ENCODE results near the gene DPRX.
A peak's percentile ranks its signal among the peaks of the same experiment; 100 is the strongest.

Gene DPRX

GRCh38 chr19:53646144-53646543, 14.3 kb downstream of the DPRX start:
- Histone ChIP-seq H3K4me1 (ENCODE audit: control insufficient read depth, insufficient read depth, low read length, poor library complexity, severe bottlenecking) (no peaks in the 10 kb centered on the region), H3K36me3 (ENCODE audit: control insufficient read depth, insufficient read depth, low read length) (no peaks in the 10 kb centered on the region), H3K9me3 (ENCODE audit: control insufficient read depth, low read length) (peaks cover 31% of the 10 kb centered on the region), H3K4me3 (ENCODE audit: extremely low read depth, insufficient read depth, low read length, poor library complexity, severe bottlenecking) (no peak overlapping the region), H3K27ac (ENCODE audit: low read depth, low read length, severe bottlenecking) (no peak overlapping the region)
- no CpG with 5 or more reads among the region's 2 CpGs for WGBS, 2 experiments (ENCODE audit: insufficient coverage in 2 of 2)

GRCh38 chr19:53647350-53647749, 15.6 kb downstream of the DPRX start:
- H3K4me1 ChIP-seq (ENCODE audit: control insufficient read depth, insufficient read depth, low read length, poor library complexity, severe bottlenecking) = no peaks in the 10 kb centered on the region
- H3K4me3 ChIP-seq (ENCODE audit: extremely low read depth, insufficient read depth, low read length, poor library complexity, severe bottlenecking) = no peak overlapping the region
- H3K36me3 ChIP-seq (ENCODE audit: control insufficient read depth, insufficient read depth, low read length) = no peaks in the 10 kb centered on the region
- H3K27ac ChIP-seq (ENCODE audit: low read depth, low read length, severe bottlenecking) = no peak overlapping the region
- H3K9me3 ChIP-seq (ENCODE audit: control insufficient read depth, low read length) = peaks cover 36% of the 10 kb centered on the region
- 92 to 96% methylated on average over 12 to 13 of the region's 13 CpGs for WGBS, 2 experiments (ENCODE audit: insufficient coverage in 2 of 2)

GRCh38 chr19:53647792-53648191, 16.0 kb downstream of the DPRX start:
- 92 to 96% methylated on average over 29 to 33 of the region's 33 CpGs for WGBS, 2 experiments (ENCODE audit: insufficient coverage in 2 of 2)
- H3K4me1 ChIP-seq (ENCODE audit: control insufficient read depth, insufficient read depth, low read length, poor library complexity, severe bottlenecking) = no peaks in the 10 kb centered on the region
- H3K4me3 ChIP-seq (ENCODE audit: extremely low read depth, insufficient read depth, low read length, poor library complexity, severe bottlenecking) = no peak overlapping the region
- H3K9me3 ChIP-seq (ENCODE audit: control insufficient read depth, low read length) = peaks cover 41% of the 10 kb centered on the region
- no peak overlapping the region for H3K27ac ChIP-seq (ENCODE audit: low read depth, low read length, severe bottlenecking)
- H3K36me3 ChIP-seq (ENCODE audit: control insufficient read depth, insufficient read depth, low read length) = no peaks in the 10 kb centered on the region

- H3K9me3 ChIP-seq (ENCODE audit: control insufficient read depth, low read length) = peaks cover 53% of the 10 kb centered on the region
- WGBS, 2 experiments (ENCODE audit: insufficient coverage in 2 of 2) = 92% methylated on average over 23 to 29 of the region's 34 CpGs
- H3K36me3 ChIP-seq (ENCODE audit: control insufficient read depth, insufficient read depth, low read length) = no peaks in the 10 kb centered on the region
- H3K4me1 ChIP-seq (ENCODE audit: control insufficient read depth, insufficient read depth, low read length, poor library complexity, severe bottlenecking) = no peaks in the 10 kb centered on the region
- H3K27ac ChIP-seq (ENCODE audit: low read depth, low read length, severe bottlenecking) = no peak overlapping the region
- no peak overlapping the region for H3K4me3 ChIP-seq (ENCODE audit: extremely low read depth, insufficient read depth, low read length, poor library complexity, severe bottlenecking)
Measured at GRCh38 chr19:53649746-53650593, 18.2 kb downstream of the DPRX start.

- 91 to 94% methylated on average over 6 of the region's 6 CpGs for WGBS, 2 experiments (ENCODE audit: insufficient coverage in 2 of 2)
Measured at GRCh38 chr19:53652476-53652875, 20.7 kb downstream of the DPRX start.

GRCh38 chr19:53655042-53655665, 23.4 kb downstream of the DPRX start:
- no peaks in the 10 kb centered on the region for H3K4me1 ChIP-seq (ENCODE audit: control insufficient read depth, insufficient read depth, low read length, poor library complexity, severe bottlenecking)
- no peak overlapping the region for H3K27ac ChIP-seq (ENCODE audit: low read depth, low read length, severe bottlenecking)
- WGBS, 2 experiments (ENCODE audit: insufficient coverage in 2 of 2) = 85 to 92% methylated on average over 5 to 6 of the region's 8 CpGs
- H3K9me3 ChIP-seq (ENCODE audit: control insufficient read depth, low read length) = peaks cover 58% of the 10 kb centered on the region
- no peaks in the 10 kb centered on the region for H3K36me3 ChIP-seq (ENCODE audit: control insufficient read depth, insufficient read depth, low read length)
- H3K4me3 ChIP-seq (ENCODE audit: extremely low read depth, insufficient read depth, low read length, poor library complexity, severe bottlenecking) = no peak overlapping the region

More at GRCh38 chr19:53652476-53652875, 20.7 kb downstream of the DPRX start:
- Histone ChIP-seq H3K9me3 (ENCODE audit: control insufficient read depth, low read length) (peaks cover 72% of the 10 kb centered on the region), H3K27ac (ENCODE audit: low read depth, low read length, severe bottlenecking) (no peak overlapping the region), H3K4me3 (ENCODE audit: extremely low read depth, insufficient read depth, low read length, poor library complexity, severe bottlenecking) (no peak overlapping the region), H3K4me1 (ENCODE audit: control insufficient read depth, insufficient read depth, low read length, poor library complexity, severe bottlenecking) (no peaks in the 10 kb centered on the region), H3K36me3 (ENCODE audit: control insufficient read depth, insufficient read depth, low read length) (no peaks in the 10 kb centered on the region)

- Histone ChIP-seq H3K27ac (ENCODE audit: low read depth, low read length, severe bottlenecking) (no peak overlapping the region), H3K36me3 (ENCODE audit: control insufficient read depth, insufficient read depth, low read length) (no peaks in the 10 kb centered on the region), H3K4me1 (ENCODE audit: control insufficient read depth, insufficient read depth, low read length, poor library complexity, severe bottlenecking) (no peaks in the 10 kb centered on the region), H3K4me3 (ENCODE audit: extremely low read depth, insufficient read depth, low read length, poor library complexity, severe bottlenecking) (no peak overlapping the region), H3K9me3 (ENCODE audit: control insufficient read depth, low read length) (peaks cover 44% of the 10 kb centered on the region)
- 93 to 100% methylated on average over 4 of the region's 4 CpGs for WGBS, 2 experiments (ENCODE audit: insufficient coverage in 2 of 2)
Measured at GRCh38 chr19:53657330-53657729, 25.5 kb downstream of the DPRX start.

- no peaks in the 10 kb centered on the region for H3K4me1 ChIP-seq (ENCODE audit: control insufficient read depth, insufficient read depth, low read length, poor library complexity, severe bottlenecking)
- H3K27ac ChIP-seq (ENCODE audit: low read depth, low read length, severe bottlenecking) = no peak overlapping the region
- no peak overlapping the region for H3K4me3 ChIP-seq (ENCODE audit: extremely low read depth, insufficient read depth, low read length, poor library complexity, severe bottlenecking)
- no peaks in the 10 kb centered on the region for H3K36me3 ChIP-seq (ENCODE audit: control insufficient read depth, insufficient read depth, low read length)
- peaks cover 40% of the 10 kb centered on the region for H3K9me3 ChIP-seq (ENCODE audit: control insufficient read depth, low read length)
- 90% methylated on average over 7 of the region's 7 CpGs for WGBS, 2 experiments (ENCODE audit: insufficient coverage in 2 of 2)
Measured at GRCh38 chr19:53657778-53658177, 26.0 kb downstream of the DPRX start.

GRCh38 chr19:53659292-53659691, 27.5 kb downstream of the DPRX start:
- Histone ChIP-seq H3K4me3 (ENCODE audit: extremely low read depth, insufficient read depth, low read length, poor library complexity, severe bottlenecking) (no peak overlapping the region), H3K27ac (ENCODE audit: low read depth, low read length, severe bottlenecking) (no peak overlapping the region), H3K9me3 (ENCODE audit: control insufficient read depth, low read length) (peaks cover 33% of the 10 kb centered on the region), H3K36me3 (ENCODE audit: control insufficient read depth, insufficient read depth, low read length) (no peaks in the 10 kb centered on the region), H3K4me1 (ENCODE audit: control insufficient read depth, insufficient read depth, low read length, poor library complexity, severe bottlenecking) (no peaks in the 10 kb centered on the region)
- 48 to 53% methylated on average over 3 to 5 of the region's 6 CpGs for WGBS, 2 experiments (ENCODE audit: insufficient coverage in 2 of 2)

GRCh38 chr19:53660584-53660983, 28.8 kb downstream of the DPRX start:
- peak overlapping the region; percentile 71 for H3K27ac ChIP-seq (ENCODE audit: low read depth, low read length, severe bottlenecking)
- H3K4me3 ChIP-seq (ENCODE audit: extremely low read depth, insufficient read depth, low read length, poor library complexity, severe bottlenecking) = no peak overlapping the region
- WGBS, 2 experiments (ENCODE audit: insufficient coverage in 2 of 2) = 78 to 100% methylated on average over 1 to 3 of the region's 4 CpGs
- no peaks in the 10 kb centered on the region for H3K4me1 ChIP-seq (ENCODE audit: control insufficient read depth, insufficient read depth, low read length, poor library complexity, severe bottlenecking)
- H3K9me3 ChIP-seq (ENCODE audit: control insufficient read depth, low read length) = peaks cover 21% of the 10 kb centered on the region
- no peaks in the 10 kb centered on the region for H3K36me3 ChIP-seq (ENCODE audit: control insufficient read depth, insufficient read depth, low read length)

GRCh38 chr19:53662209-53662608, 30.4 kb downstream of the DPRX start:
- 83 to 94% methylated on average over 6 of the region's 6 CpGs for WGBS, 2 experiments (ENCODE audit: insufficient coverage in 2 of 2)
- Histone ChIP-seq H3K4me1 (ENCODE audit: control insufficient read depth, insufficient read depth, low read length, poor library complexity, severe bottlenecking) (no peaks in the 10 kb centered on the region), H3K36me3 (ENCODE audit: control insufficient read depth, insufficient read depth, low read length) (no peaks in the 10 kb centered on the region)

More at GRCh38 chr19:53662209-53662608, 30.4 kb downstream of the DPRX start:
- Histone ChIP-seq H3K9me3 (ENCODE audit: control insufficient read depth, low read length) (peaks cover 11% of the 10 kb centered on the region), H3K27ac (ENCODE audit: low read depth, low read length, severe bottlenecking) (no peak overlapping the region), H3K4me3 (ENCODE audit: extremely low read depth, insufficient read depth, low read length, poor library complexity, severe bottlenecking) (no peak overlapping the region)

Measured in mesodermal cell (in vitro differentiated cells).